Natural killer cell treated with Interleukin-12 subunit alpha and Interleukin-12 subunit beta and Interleukin-15 and Interleukin-18, amount 100 ng/mL, for 72 hours (primary cell): ENCODE data around the gene CEP295NL. TPM values are rescaled to one million over a fixed set of nuclear protein-coding genes. Genes with fewer than 3 reads are reported as not detected.

Source experiments
- ATAC-seq, 2 donors: fragments of 150-1000 bp; cut with Tn5 transposase in 1 of 2; sonication (Bioruptor Pico), chemical (Tn5 transposase) in 1 of 2; 2 replicates each; pipeline ENCODE4 v1.10.0; 2021
- DNase-seq: peaks from one replicate; pipeline ENCODE4 v3.0.0; 2022; ENCODE audit warnings: low spot score
- H3K27ac Mint-ChIP-seq, 2 donors: 1 replicate in 1 of 2; 2 replicates in 1 of 2; pipeline ENCODE4 v1.8.0; 2022; ENCODE audit warnings: mixed read lengths in 2 of 2, mild to moderate bottlenecking in 1 of 2, moderate library complexity in 1 of 2
- H3K27me3 Mint-ChIP-seq, 2 donors: 1 replicate in 1 of 2; 2 replicates in 1 of 2; pipeline ENCODE4 v1.8.0; 2022; ENCODE audit warnings: mixed read lengths in 2 of 2
- H3K36me3 Mint-ChIP-seq: one replicate; pipeline ENCODE4 v1.8.0; 2022; ENCODE audit warnings: mixed read lengths
- H3K4me1 Mint-ChIP-seq, 2 donors: 1 replicate in 1 of 2; 2 replicates in 1 of 2; pipeline ENCODE4 v1.8.0; 2022; ENCODE audit warnings: low read depth in 2 of 2, mixed read lengths in 2 of 2, mild to moderate bottlenecking in 1 of 2
- H3K4me3 Mint-ChIP-seq: one replicate; pipeline ENCODE4 v1.8.0; 2022; ENCODE audit warnings: mixed read lengths
- H3K9me3 Mint-ChIP-seq: 2 replicates; pipeline ENCODE4 v1.8.0; 2022; ENCODE audit warnings: mixed read lengths
- total RNA-seq, 2 donors: library from RNA; stranded (reverse); gene quantifications; one replicate each; pipeline ENCODE4 v1.2.3, GENCODE V29; 2022

Gene CEP295NL
- total RNA-seq, 2 donors from 2014 or later: not detected

GRCh38 chr17:78937561-78937960 is 34.6 kb upstream of the CEP295NL start:
- Mint-ChIP-seq H3K27ac (no peak overlapping the region), H3K4me3 (no peak overlapping the region), H3K27me3 (no peaks in the 10 kb centered on the region), H3K4me1 (peaks cover 7 to 10% of the 10 kb centered on the region in 2 donors), H3K36me3 (no peaks in the 10 kb centered on the region), H3K9me3 (no peaks in the 10 kb centered on the region)
- DNase-seq (no peak), ATAC-seq (no peak)

- DNase-seq: no peak
- ATAC-seq: no peak
- Mint-ChIP-seq H3K27me3 (no peaks in the 10 kb centered on the region), H3K4me1 (peaks cover 7 to 10% of the 10 kb centered on the region in 2 donors), H3K9me3 (no peaks in the 10 kb centered on the region), H3K4me3 (no peak overlapping the region), H3K27ac (no peak overlapping the region), H3K36me3 (no peaks in the 10 kb centered on the region)
These were observed 32.7 kb upstream of the CEP295NL start for GRCh38 chr17:78935419-78936323.

- H3K27me3 Mint-ChIP-seq: no peaks in the 10 kb centered on the region
- ATAC-seq (no peak), DNase-seq (no peak)
- H3K36me3 Mint-ChIP-seq: no peaks in the 10 kb centered on the region
- H3K4me1 Mint-ChIP-seq: peaks cover 7 to 10% of the 10 kb centered on the region in 2 donors
- H3K27ac Mint-ChIP-seq: no peak overlapping the region
- no peaks in the 10 kb centered on the region for H3K9me3 Mint-ChIP-seq
- no peak overlapping the region for H3K4me3 Mint-ChIP-seq
These were observed 31.8 kb upstream of the CEP295NL start for GRCh38 chr17:78934681-78935418.

GRCh38 chr17:78933959-78934568 is 31.1 kb upstream of the CEP295NL start:
- Mint-ChIP-seq H3K27me3 (no peaks in the 10 kb centered on the region), H3K4me1 (peaks cover 7 to 10% of the 10 kb centered on the region in 2 donors), H3K4me3 (no peak overlapping the region), H3K9me3 (no peaks in the 10 kb centered on the region), H3K36me3 (no peaks in the 10 kb centered on the region), H3K27ac (no peak overlapping the region)
- DNase-seq (no peak), ATAC-seq (no peak)

- ATAC-seq (peak; percentile 90 to 93), DNase-seq (no peak)
- Mint-ChIP-seq H3K4me1 (peaks cover 7 to 10% of the 10 kb centered on the region in 2 donors), H3K27me3 (no peaks in the 10 kb centered on the region), H3K36me3 (no peaks in the 10 kb centered on the region), H3K27ac (peak overlapping the region; percentile 32 to 60), H3K4me3 (peak overlapping the region; percentile 28), H3K9me3 (no peaks in the 10 kb centered on the region)
These were observed 30.3 kb upstream of the CEP295NL start for GRCh38 chr17:78933025-78933958.

- no peaks in the 10 kb centered on the region for H3K9me3 Mint-ChIP-seq
- no peaks in the 10 kb centered on the region for H3K36me3 Mint-ChIP-seq
- no peak overlapping the region for H3K27ac Mint-ChIP-seq
- peaks cover 7 to 10% of the 10 kb centered on the region in 2 donors for H3K4me1 Mint-ChIP-seq
- H3K27me3 Mint-ChIP-seq: peaks cover 0 to 11% of the 10 kb centered on the region in 2 donors
- DNase-seq: no peak
- ATAC-seq: peak in 1 of 2 donors; percentile 13
- H3K4me3 Mint-ChIP-seq: no peak overlapping the region
These were observed 27.1 kb upstream of the CEP295NL start for GRCh38 chr17:78929908-78930775.

- Mint-ChIP-seq H3K27me3 (peaks cover 11 to 15% of the 10 kb centered on the region in 2 donors), H3K36me3 (no peaks in the 10 kb centered on the region)
These were observed 22.9 kb upstream of the CEP295NL start for GRCh38 chr17:78925662-78926555.

GRCh38 chr17:78925234-78925633 is 22.2 kb upstream of the CEP295NL start, which contains the start of gene TIMP2:
TIMP2 (minus strand) TSS chr17:78925387; CDS start chr17:78925088, 299 bp downstream.
- DNase-seq: no peak
- peaks cover 4 to 9% of the 10 kb centered on the region in 2 donors for H3K4me1 Mint-ChIP-seq
- no peaks in the 10 kb centered on the region for H3K9me3 Mint-ChIP-seq
- H3K27ac Mint-ChIP-seq: no peak within 1 kb of the TSS
- H3K36me3 Mint-ChIP-seq: no peaks in the 10 kb centered on the region
- no peak within 1 kb of the TSS for H3K4me3 Mint-ChIP-seq
- peaks cover 11 to 20% of the 10 kb centered on the region in 2 donors for H3K27me3 Mint-ChIP-seq
- peak; percentile 67 to 71 for ATAC-seq

More at GRCh38 chr17:78925662-78926555, 22.9 kb upstream of the CEP295NL start:
- no peak overlapping the region for H3K27ac Mint-ChIP-seq
- no peak overlapping the region for H3K4me3 Mint-ChIP-seq
- ATAC-seq (no peak), DNase-seq (no peak)
- no peaks in the 10 kb centered on the region for H3K9me3 Mint-ChIP-seq
- H3K4me1 Mint-ChIP-seq: peaks cover 4 to 9% of the 10 kb centered on the region in 2 donors

GRCh38 chr17:78924481-78925151 is 21.6 kb upstream of the CEP295NL start:
- ATAC-seq (peak in 1 of 2 donors; percentile 13), DNase-seq (no peak)
- no peaks in the 10 kb centered on the region for H3K9me3 Mint-ChIP-seq
- H3K4me1 Mint-ChIP-seq: peaks cover 4 to 9% of the 10 kb centered on the region in 2 donors
- H3K27me3 Mint-ChIP-seq: peaks cover 14 to 20% of the 10 kb centered on the region in 2 donors
- no peaks in the 10 kb centered on the region for H3K36me3 Mint-ChIP-seq
- H3K4me3 Mint-ChIP-seq: no peak overlapping the region
- H3K27ac Mint-ChIP-seq: no peak overlapping the region

GRCh38 chr17:78923660-78924453 is 20.9 kb upstream of the CEP295NL start:
- ATAC-seq (peak; percentile 25 to 65), DNase-seq (no peak)
- Mint-ChIP-seq H3K27me3 (peaks cover 14 to 20% of the 10 kb centered on the region in 2 donors), H3K27ac (no peak overlapping the region), H3K4me3 (peak overlapping the region; percentile 27), H3K4me1 (peaks cover 4 to 9% of the 10 kb centered on the region in 2 donors), H3K36me3 (no peaks in the 10 kb centered on the region), H3K9me3 (no peaks in the 10 kb centered on the region)
